Measurements from ENCODE around the gene NTN5.

DNA sequence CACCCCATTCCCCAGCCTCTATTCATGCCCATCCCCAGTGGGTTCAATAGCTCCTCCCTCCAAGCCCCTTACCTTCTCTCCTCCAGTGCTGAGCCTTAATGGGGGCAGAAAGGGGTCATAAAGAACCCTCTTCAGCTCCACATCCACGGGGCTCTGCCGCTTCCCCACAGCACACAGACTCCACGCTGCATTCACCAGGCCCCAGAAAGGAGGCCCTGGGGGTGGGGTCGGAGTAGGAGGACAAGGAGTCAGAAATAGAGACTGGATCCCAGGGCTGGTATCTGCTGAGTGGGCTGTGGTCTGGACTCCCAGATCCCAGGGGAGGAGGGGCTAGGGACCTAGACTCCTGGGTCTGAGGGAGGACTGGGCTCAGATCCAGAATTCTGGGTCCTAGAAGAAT lies 28.5 kb downstream of the NTN5 start:
- TF ChIP-seq, protein P1, sequence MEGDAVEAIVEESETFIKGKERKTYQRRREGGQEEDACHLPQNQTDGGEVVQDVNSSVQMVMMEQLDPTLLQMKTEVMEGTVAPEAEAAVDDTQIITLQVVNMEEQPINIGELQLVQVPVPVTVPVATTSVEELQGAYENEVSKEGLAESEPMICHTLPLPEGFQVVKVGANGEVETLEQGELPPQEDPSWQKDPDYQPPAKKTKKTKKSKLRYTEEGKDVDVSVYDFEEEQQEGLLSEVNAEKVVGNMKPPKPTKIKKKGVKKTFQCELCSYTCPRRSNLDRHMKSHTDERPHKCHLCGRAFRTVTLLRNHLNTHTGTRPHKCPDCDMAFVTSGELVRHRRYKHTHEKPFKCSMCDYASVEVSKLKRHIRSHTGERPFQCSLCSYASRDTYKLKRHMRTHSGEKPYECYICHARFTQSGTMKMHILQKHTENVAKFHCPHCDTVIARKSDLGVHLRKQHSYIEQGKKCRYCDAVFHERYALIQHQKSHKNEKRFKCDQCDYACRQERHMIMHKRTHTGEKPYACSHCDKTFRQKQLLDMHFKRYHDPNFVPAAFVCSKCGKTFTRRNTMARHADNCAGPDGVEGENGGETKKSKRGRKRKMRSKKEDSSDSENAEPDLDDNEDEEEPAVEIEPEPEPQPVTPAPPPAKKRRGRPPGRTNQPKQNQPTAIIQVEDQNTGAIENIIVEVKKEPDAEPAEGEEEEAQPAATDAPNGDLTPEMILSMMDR (conservative IDR thresholded peaks at IDR 0.05; ENCODE audit: low read length): no peak
- TF ChIP-seq EZH2phosphoT487 (IDR thresholded peaks at IDR 0.05; ENCODE audit: borderline replicate concordance, low read depth, low read length): no peak
